Measurements from ENCODE around the gene CROCC2. TPM values are rescaled to one million over a fixed set of nuclear protein-coding genes. Genes with fewer than 3 reads are reported as not detected.

CROCC2 gene
- total RNA-seq, 4 donors from 2014 or later = 0.79 to 2.6 (median 1.8) TPM; not detected in 1

- no peak for TF ChIP-seq CTCF (IDR thresholded peaks at IDR 0.05)
- no peak for TF ChIP-seq POLR2A (IDR thresholded peaks at IDR 0.05)
Observed at GRCh38 chr2:241041589-241042158, 135.5 kb downstream of the CROCC2 start.

More at GRCh38 chr2:241041589-241042158, 135.5 kb downstream of the CROCC2 start:
- intact Hi-C loops (cut with DNase I; ENCODE audit: low total_unique reads) = no loop called here
- H3K27ac ChIP-seq = no peak overlapping the region
- DNase-seq = no peak
- H3K4me3 ChIP-seq = no peak overlapping the region
- no peaks in the 10 kb centered on the region for H3K4me1 ChIP-seq
- H3K27me3 ChIP-seq = no peaks in the 10 kb centered on the region
- H3K36me3 ChIP-seq = no peaks in the 10 kb centered on the region
- H3K9me3 ChIP-seq = peaks cover 0 to 3% of the 10 kb centered on the region in 2 donors

Other genes with a start within 250 kb of the CROCC2 start
- gene AQP12B, start 223.5 kb upstream of the CROCC2 start, total RNA-seq = not detected
- gene AQP12A, start 214.5 kb upstream of the CROCC2 start, total RNA-seq = not detected
- gene KIF1A, start 86.1 kb upstream of the CROCC2 start, total RNA-seq = 10 to 100 TPM in 1 of 4 donors, under 1 TPM in 1, not detected in 2; 0.37 to 12.9 TPM
- not detected for gene AGXT, start 37.5 kb upstream of the CROCC2 start, total RNA-seq
- gene MAB21L4, start 10.2 kb upstream of the CROCC2 start, total RNA-seq = under 1 TPM in 1 of 4 donors, not detected in 3; 0.97 TPM
- 10 to 100 TPM; 18.5 to 87.1 (median 21.9) TPM for gene SNED1, start 92.3 kb downstream of the CROCC2 start, total RNA-seq
- 100 to 1,000 TPM in 1 of 4 donors, 10 to 100 TPM in 3; 21.5 to 108 (median 41.3) TPM for gene MTERF4, start 196.0 kb downstream of the CROCC2 start, total RNA-seq
- gene PASK, start 243.1 kb downstream of the CROCC2 start, total RNA-seq = 10 to 100 TPM in 3 of 4 donors, 1 to 10 TPM in 1; 7.4 to 16.0 (median 13.3) TPM
- 10 to 100 TPM in 3 of 4 donors, 1 to 10 TPM in 1; 8.5 to 43.6 (median 30.0) TPM for gene PPP1R7, start 244.1 kb downstream of the CROCC2 start, total RNA-seq